ENCODE data around the gene LRMDA.

GRCh38 chr10:75466001-75466400 lies 34.6 kb downstream of the LRMDA start:
- no peak for TF ChIP-seq CTCF (IDR thresholded peaks at IDR 0.05; ENCODE audit: borderline replicate concordance, extremely low read depth, low read length, poor library complexity, severe bottlenecking)
- no peak for TF ChIP-seq EZH2 (IDR thresholded peaks at IDR 0.05; ENCODE audit: borderline replicate concordance, low read depth, low read length, severe bottlenecking)

All from DND-41 (cell line).